HG03432 (cell line): ENCODE measurements around the gene RAI1.
A peak's percentile ranks its signal among the peaks of the same experiment; 100 is the strongest.
"Not testable (repeated sequence)": the region's sequence is repeated elsewhere in the genome, so short reads cannot be mapped to it uniquely, and the experiment has no call there.

Experiments
- ATAC-seq: cut with Tn5 transposase; IDR thresholded peaks from one replicate; pipeline ENCODE4 v1.9.1; 2021; ENCODE audit warnings: mild to moderate bottlenecking, moderate library complexity; ENCODE audit not compliant: unreplicated experiment

Gene RAI1

DNA sequence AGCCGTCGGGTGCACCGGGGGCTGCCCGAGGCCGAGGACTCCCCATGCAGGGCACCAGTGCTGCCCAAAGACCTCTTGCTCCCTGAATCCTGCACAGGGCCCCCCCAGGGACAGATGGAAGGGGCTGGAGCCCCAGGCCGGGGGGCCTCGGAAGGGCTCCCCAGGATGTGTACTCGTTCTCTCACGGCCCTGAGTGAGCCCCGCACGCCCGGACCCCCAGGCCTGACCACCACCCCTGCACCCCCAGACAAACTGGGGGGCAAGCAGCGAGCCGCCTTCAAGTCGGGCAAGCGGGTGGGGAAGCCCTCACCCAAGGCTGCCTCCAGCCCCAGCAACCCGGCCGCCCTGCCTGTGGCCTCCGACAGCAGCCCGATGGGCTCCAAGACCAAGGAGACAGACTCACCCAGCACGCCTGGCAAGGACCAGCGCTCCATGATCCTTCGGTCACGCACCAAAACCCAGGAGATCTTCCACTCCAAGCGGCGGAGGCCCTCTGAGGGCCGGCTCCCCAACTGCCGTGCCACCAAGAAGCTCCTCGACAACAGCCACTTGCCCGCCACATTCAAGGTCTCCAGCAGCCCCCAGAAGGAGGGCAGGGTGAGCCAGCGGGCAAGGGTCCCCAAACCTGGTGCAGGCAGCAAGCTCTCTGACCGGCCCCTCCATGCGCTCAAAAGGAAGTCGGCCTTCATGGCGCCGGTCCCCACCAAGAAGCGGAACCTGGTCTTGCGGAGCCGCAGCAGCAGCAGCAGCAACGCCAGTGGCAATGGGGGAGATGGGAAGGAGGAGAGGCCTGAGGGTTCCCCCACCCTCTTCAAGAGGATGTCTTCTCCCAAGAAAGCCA lies 114.9 kb downstream of the RAI1 start:
- no peak for ATAC-seq

DNA sequence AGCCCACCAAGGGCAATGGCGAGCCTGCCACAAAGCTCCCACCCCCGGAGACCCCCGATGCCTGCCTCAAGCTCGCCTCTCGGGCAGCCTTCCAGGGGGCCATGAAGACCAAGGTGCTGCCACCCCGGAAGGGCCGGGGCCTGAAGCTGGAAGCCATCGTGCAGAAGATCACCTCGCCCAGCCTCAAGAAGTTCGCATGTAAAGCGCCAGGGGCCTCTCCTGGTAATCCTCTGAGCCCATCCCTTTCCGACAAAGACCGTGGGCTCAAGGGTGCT lies 115.5 kb downstream of the RAI1 start:
- no peak for ATAC-seq

DNA sequence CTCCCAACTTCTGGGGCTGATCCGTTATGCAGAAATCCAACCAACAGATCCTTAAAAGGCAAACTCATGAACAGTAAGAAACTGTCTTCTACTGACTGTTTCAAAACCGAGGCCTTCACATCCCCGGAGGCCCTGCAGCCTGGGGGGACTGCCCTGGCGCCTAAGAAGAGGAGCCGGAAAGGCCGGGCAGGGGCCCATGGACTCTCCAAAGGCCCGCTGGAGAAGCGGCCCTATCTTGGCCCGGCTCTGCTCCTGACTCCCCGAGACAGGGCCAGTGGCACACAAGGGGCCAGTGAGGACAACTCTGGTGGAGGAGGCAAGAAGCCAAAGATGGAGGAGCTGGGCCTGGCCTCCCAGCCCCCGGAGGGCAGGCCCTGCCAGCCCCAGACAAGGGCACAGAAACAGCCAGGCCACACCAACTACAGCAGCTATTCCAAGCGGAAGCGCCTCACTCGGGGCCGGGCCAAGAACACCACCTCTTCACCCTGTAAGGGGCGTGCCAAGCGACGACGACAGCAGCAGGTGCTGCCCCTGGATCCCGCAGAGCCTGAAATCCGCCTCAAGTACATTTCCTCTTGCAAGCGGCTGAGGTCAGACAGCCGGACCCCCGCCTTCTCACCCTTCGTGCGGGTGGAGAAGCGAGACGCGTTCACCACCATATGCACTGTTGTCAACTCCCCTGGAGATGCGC lies 116.0 kb downstream of the RAI1 start:
- no peak for ATAC-seq

DNA sequence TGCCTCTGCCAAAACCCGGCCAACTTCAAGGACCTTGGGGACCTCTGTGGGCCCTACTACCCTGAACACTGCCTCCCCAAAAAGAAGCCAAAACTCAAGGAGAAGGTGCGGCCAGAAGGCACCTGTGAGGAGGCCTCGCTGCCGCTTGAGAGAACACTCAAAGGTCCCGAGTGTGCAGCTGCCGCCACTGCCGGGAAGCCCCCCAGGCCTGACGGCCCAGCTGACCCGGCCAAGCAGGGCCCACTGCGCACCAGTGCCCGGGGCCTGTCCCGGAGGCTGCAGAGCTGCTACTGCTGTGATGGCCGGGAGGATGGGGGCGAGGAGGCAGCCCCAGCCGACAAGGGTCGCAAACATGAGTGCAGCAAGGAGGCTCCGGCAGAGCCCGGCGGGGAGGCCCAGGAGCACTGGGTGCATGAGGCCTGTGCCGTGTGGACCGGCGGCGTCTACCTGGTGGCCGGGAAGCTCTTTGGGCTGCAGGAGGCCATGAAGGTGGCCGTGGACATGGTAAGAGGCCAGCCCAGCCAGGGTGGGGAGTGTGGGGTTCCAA lies 116.8 kb downstream of the RAI1 start:
- no peak for ATAC-seq

DNA sequence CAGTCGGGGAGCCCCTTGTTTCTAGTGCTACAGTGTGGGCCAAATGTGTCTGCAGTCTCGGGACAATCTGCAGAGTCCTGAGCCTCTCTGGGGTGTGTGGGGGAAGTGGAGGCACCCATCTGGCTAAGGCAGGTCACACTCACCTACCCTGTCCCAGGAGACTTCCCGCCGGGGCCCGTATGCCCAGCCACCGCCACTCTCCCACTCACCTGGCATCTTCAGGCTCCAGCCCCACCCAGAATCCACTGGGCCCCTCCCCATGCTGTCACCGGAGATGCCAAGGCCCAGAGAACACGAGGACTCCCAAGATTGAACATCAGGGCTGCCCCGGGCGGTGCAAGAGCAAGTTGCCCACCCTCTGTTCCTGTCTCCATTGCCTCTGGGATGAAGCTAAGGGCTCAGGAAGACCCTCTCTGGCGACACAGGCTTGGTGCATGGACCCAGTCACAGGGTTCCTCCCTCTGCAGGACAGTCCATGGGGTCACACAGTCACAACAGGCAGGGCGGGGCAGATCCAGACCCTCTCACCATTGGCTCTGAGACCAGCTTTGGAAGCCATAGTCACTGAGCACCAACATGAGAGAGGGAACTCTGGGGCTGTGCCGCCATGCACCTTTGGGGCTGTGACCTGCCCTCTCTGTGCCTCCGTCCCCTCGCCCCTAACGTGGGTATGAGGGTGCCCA lies 117.5 kb downstream of the RAI1 start:
- ATAC-seq = no peak

DNA sequence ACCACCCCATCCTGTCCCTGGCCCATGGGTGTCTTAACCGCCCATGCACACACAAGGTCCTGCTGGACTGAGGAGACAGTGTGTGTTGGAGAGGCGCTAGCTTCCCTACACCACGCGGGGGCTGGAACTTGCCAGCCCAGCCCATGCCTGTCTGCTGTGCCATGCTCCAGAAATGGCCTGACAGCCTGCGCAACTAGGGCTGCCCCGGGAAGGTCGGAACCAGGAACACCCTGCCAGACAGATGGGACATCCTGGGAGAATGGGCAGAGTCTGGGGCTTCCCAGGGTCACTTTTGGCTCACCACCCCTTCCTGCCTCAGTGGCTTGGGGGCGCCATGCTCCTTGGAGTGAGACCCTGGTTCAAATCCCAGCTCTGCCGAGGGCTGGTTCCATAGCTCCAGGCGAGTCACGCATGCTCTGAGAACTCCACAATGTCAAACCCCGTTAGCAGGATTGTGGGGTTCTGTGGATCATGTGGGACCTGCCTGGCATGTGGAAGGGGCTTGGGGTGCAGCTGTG lies 119.3 kb downstream of the RAI1 start:
- ATAC-seq = no peak

DNA sequence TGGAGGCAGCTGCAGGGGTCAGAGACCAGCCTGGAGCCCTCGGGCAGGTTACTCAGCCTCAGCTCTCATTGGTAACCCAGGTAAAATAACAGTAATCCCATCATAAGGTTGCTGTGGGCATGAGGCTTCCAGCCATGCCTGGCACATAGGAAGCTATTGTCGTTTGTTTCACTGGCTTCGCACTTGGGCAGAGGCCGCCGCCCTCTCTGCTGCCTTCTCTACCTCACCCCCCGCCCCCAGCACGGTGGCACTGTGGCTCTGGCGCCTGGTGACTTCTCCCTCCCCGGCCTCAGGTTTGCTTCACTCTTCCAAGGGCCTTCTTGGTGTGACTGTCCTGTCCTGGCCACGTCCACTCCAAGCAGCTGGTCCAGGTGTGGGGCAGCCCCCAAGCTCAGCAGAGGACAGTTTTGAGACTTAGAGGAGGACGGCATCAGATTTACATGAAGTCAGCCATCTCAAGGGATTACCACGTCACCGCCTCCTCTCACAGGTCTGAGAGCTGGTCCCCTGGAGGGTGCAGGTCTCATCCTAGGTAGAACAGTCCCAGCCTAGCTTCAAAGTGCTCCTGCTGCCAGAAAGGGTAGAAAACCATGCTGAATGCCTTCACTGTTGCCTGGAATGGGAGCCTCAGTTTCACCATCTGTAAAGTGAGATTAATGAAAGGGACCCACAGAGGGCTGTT lies 120.7 kb downstream of the RAI1 start:
- no peak for ATAC-seq

DNA sequence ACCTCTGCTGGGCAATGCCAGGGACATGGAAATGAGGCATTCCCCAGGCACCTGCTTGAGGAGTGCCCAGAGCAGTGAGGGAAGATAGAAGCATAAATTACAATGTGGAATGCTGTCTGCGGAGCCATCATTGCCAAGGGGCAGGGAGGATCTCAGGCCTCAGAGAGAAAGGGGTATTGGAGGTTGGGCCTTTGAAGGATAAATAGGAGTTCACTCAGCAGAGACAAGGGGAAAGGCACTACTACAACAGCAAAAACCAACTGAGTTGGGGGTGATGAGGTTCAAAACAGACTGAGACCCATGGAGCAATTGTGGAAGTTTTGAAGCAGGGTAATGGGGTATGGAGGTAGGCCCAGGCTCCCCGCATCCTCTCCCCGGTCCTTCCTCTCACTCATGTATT lies 122.7 kb downstream of the RAI1 start:
- ATAC-seq = no peak

DNA sequence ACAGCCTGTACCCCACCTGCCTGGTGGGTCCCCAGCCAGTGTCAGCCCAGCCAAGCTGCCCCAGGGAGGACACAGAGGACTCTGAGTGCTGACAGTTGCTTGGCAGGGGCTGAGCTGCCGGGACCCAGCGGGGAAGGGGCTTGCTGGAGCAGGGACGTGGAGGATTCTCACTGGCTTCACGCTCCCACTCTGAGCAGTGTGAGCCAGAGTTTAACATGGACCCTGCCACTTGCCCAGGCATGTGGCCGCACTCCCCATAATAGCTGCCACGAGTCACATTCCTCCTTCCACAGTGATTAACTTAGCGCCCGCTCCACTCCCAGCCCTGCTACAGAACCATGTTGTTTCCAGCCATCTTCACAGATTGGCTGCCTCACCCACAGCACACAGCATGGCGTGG lies 124.3 kb downstream of the RAI1 start:
- no peak for ATAC-seq

DNA sequence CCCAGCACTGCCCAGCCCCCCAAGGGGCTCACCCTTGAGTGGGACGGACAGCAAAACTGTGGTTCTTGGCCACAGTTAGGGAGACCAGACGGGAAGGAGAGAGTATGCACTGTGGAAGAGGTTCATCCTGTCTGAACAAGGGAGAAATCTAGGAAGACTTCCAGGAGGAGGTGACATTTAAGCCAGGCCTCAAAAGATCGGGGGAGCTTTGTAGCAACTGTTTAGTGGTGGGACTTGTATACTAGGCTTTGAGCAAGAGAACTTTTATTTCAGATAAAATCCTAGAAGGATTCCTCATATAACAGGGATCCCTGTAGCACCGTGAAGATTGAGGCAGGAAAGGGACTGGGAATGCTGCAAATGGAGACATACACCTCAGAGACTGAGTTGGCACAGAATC lies 124.8 kb downstream of the RAI1 start:
- ATAC-seq = no peak

DNA sequence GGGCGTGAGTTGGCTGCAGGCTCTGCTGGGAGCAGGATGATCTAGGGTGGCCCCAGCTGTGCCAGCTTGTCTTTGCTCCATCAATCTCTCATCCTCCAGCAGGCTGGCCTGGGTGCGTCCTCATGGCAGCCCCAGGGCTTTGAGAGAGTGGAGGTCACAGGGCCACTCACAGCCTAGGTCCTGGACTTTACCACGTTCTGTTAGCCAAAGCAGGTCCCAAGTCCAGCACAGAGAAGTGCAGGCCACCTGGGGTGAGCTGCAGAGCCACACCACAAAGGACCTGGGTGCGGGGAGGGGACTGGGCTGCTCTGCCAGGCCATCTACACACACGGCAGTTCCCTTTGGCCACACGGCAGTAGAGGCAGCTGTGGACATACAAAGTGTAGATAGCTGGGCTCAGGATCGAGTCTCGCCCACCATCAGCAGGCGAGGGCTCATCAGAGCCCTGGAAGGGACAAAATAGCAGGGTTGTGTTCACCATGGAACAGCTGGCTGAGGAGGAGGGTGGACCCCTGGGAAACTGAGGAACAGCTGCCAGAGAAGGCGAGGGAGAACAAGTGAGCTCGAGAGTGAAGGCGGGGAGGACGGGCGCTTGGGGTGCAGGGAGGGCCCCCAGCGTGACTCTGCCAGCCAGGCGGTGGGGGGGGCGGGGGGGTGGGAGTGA lies 125.5 kb downstream of the RAI1 start:
- no peak for ATAC-seq

DNA sequence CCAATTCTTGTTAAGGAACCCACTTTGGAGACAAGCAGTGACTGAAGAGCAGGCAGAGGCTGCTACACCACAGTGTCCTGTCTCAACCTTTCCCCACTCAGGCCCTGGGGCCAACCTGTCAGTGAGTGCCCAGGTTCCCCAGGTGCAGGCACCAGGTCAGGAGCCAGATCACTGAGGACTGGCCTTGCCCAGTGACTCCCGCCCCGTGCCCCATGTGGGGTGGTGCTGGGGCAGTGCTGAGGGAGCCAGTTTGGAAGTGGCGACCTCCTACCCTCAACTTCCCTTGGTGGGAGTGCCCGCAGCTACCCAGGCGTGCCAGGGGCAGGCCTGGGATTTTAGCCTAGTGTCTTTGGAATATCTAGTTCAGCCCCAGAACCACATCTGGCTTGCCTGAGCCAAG lies 126.2 kb downstream of the RAI1 start:
- no peak for ATAC-seq

DNA sequence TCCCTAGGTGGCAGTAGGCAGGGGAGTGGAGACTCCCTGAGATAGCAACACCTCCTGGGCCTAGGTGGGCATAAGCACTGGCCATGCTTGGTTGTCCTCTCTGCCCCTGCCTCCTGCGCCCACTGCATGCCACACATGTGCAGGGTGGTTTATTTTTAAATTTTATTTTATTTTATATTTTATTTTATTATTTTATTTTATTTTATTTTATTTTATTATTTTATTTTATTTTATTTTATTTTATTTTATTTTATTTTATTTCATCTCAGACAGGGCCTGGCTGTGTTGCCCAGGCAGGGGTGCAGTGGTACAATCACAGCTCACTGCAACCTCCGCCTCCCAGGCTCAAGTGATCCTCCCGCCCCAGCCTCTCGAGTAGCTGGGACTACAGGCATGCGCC lies 126.9 kb downstream of the RAI1 start:
- not testable (repeated sequence) for ATAC-seq

DNA sequence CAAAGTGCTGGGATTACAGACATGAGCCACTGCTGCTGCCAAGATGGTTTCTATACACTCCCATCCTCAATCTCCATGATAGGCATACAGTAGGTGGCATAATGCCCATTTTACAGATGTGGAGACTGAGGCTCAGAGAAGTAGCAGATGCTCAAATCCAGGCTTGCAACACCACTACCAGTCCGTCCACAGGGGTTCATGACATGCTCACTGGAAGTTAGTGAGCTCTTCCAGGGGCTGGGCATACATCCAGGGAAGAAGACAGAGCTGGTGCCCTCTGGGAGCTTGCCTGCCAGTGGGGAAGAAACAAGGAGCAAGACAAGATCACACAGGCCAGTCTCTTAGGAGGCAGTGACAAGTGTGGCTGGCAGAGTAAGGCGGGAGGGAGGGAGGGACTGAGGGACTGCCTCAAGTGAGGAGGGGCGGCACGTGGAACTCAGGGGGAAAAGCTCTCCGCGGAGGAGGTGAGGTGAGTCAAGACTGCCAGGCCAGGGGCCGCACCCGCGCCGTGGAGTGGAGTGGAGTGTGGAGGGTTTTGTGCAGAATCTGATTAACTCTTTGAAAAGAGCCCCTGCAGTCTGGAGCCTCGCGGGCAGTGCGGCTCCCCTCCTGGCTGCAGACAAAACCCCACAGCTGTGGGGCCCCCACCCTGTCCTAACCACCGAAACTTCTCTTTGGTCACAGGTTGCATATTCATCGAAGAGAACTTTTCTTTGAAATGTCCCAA lies 127.6 kb downstream of the RAI1 start:
- peak; percentile 46 for ATAC-seq

DNA sequence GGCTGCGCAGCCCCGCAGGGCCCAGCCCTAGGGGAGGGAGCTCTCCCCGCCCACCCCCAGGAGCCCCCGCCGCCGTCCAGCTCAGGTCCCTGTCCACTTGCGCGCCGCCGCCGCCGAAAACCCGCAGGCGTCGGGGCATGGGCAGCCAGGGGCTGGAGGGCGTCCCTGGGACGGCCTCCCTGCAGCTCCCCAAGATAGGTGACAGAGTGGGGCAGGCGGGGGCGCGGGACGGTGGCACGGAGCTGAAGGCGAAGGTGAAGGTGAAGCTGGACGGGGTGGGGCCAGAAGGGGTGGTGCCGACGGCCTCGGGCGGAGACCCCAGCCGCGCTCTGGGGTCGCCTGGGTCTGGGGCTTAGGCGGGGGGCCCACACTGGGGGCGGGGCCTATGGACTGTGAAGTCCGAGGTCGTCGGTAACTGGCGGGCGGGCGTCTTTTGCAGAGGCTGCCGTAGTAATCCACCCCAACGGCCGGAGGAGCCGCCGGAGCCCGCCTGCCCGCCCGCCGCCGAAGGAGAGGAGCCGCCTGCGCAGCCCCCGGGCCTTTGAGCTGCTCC lies 128.3 kb downstream of the RAI1 start:
- ATAC-seq = no peak

DNA sequence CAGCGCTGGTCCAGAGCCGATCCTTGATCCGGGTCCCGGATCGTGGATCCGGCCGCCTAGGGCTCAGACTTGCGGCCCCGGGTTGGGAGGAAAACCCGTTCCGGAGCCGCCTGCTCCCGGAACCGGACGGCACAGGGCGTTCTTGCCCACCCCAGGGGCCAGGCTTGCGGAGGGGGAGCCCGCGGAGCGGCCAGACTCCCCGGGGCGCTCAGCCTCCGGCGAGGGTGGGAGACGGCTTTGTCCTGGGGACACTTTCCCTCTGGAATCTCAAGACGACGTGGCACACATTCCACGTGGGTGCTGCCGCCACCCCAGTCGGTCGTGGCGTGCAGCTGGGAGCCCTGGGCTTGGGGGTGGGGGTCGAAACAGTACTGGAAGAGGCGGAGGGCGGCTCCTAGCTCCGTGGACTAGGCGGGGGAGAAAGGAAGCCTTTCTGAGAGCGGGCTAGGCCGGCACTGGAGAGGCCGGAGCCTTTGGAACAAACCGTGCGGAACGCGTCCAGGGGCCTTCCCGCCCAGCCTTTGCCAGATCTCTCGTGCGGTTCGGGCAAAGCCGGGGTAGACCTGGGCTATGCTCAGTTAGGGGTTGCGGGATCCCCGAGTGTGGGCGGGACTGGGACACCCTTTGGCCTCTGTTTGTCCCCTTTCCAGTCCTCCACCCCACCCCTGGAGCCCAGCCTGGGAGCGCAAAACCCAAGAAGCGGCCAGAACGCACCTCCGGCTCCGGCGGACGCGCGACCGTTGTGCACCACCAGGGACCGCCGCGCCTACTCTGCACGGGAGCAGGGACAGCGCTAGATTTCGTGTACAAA lies 129.0 kb downstream of the RAI1 start:
- no peak for ATAC-seq

DNA sequence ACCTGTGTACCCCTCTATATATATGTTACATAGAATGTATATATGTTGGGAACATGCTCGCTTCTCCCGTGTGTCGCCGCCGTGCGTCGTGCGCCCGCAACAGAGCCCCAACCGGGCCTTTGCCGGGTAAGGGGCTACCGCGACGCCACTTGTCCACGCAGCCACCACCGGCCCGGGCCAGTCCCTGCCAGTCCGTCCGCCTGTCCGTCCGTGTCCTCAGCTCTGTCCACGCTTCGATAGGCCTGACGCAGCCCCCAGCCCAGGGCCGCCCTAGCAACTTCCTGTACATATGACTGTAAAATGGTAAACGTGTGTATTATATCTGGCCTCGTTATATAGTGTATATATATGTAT lies 129.6 kb downstream of the RAI1 start:
- ATAC-seq = no peak

DNA sequence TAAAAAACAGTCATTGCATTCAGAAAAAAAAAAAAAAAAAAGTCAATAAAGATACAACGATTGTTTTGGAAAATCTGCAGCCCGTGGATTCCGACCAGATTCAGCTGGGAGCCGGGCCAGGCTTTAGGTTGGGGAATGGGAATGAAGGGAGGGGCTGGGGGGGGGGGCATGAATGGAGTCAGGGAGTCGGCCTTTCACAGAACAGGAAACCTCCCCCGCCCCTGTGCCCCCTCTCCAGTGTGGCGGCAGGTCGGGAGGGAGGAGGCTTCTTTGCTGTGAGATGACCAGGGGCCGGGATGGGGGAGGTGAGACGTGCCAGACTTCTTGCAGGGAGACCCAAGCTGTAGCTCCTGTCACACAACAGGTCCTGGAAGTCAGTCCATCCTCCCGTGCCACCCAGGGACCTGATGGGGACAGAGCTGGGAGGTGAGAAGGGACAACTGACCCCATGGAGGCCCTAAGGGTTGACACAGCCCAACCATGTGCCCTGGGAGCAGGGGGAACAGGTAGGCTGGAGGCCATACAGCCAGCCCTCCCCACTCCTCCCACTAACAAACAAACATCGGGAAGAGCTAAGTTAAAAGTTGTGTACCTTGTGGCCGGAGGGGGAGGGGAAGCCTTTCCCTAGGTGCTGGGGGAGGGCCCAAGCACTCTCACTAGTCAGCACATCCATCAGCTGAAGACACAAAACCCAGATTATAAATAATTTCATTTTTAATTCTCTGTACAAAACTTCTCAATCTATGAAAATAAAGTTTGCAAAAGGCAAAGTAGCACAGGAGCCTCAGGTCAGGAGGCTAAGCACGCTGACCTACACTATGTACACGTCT lies 130.3 kb downstream of the RAI1 start:
- ATAC-seq = peak; percentile 3
